HG03460 (cell line): ENCODE data around the gene POLN.
"Not testable (repeated sequence)": the region's sequence is repeated elsewhere in the genome, so short reads cannot be mapped to it uniquely, and the experiment has no call there.

Experiments
- ATAC-seq: cut with Tn5 transposase; IDR thresholded peaks from one replicate; pipeline ENCODE4 v1.9.1; 2021; ENCODE audit not compliant: unreplicated experiment

Gene POLN

GRCh38 chr4:2275546-2276251 is 33.8 kb upstream of the POLN start:
- ATAC-seq = no peak

- not testable (repeated sequence) for ATAC-seq
These were observed 33.1 kb upstream of the POLN start for GRCh38 chr4:2275044-2275397.

- ATAC-seq = no peak
These were observed 32.6 kb upstream of the POLN start for GRCh38 chr4:2274320-2275043.

- no peak for ATAC-seq
These were observed 31.9 kb upstream of the POLN start for GRCh38 chr4:2273657-2274319.

GRCh38 chr4:2273221-2273620 is 31.3 kb upstream of the POLN start:
- no peak for ATAC-seq

GRCh38 chr4:2272828-2273120 is 30.9 kb upstream of the POLN start:
- ATAC-seq = no peak

- ATAC-seq = no peak
These were observed 30.3 kb upstream of the POLN start for GRCh38 chr4:2272026-2272827.

GRCh38 chr4:2271279-2272025 is 29.5 kb upstream of the POLN start:
- no peak for ATAC-seq

- no peak for ATAC-seq
These were observed 28.6 kb upstream of the POLN start for GRCh38 chr4:2270341-2271165.

- no peak for ATAC-seq
These were observed 27.8 kb upstream of the POLN start for GRCh38 chr4:2269618-2270163.

GRCh38 chr4:2269206-2269531 is 27.2 kb upstream of the POLN start:
- no peak for ATAC-seq

GRCh38 chr4:2268357-2269205 is 26.7 kb upstream of the POLN start:
- no peak for ATAC-seq

GRCh38 chr4:2267841-2268240 is 25.9 kb upstream of the POLN start:
- ATAC-seq = no peak

GRCh38 chr4:2267320-2267811 is 25.4 kb upstream of the POLN start:
- ATAC-seq = no peak

GRCh38 chr4:2266821-2267220 is 24.9 kb upstream of the POLN start:
- no peak for ATAC-seq

GRCh38 chr4:2266181-2266580 is 24.3 kb upstream of the POLN start:
- no peak for ATAC-seq

GRCh38 chr4:2265113-2266110 is 23.5 kb upstream of the POLN start:
- ATAC-seq = no peak
